ENCODE measurements around the gene REST. TPM values are rescaled to one million over a fixed set of nuclear protein-coding genes. Genes with fewer than 3 reads are reported as not detected.

The REST gene
- total RNA-seq, 2 donors from 2014 or later = 26.5 to 32.1 TPM

Other genes with a start within 250 kb of the REST start
- gene HOPX, start 226.6 kb upstream of the REST start, total RNA-seq = 1 to 10 TPM in 1 of 2 donors, under 1 TPM in 1; 0.76 to 2.7 TPM
- gene SPINK2, start 86.2 kb upstream of the REST start, total RNA-seq = 1 to 10 TPM in 1 of 2 donors, not detected in 1; 3.3 TPM
- 10 to 100 TPM; 21.9 to 22.3 TPM for gene NOA1, start 69.7 kb downstream of the REST start, total RNA-seq
- gene POLR2B, start 71.0 kb downstream of the REST start, total RNA-seq = 10 to 100 TPM; 63.3 to 72.1 TPM
- gene IGFBP7, start 202.5 kb downstream of the REST start, total RNA-seq = 10 to 100 TPM; 55.3 to 98.0 TPM

Measured in left colon (tissue), 2 donors.